Transverse colon (tissue), 4 donors: Measurements from ENCODE around the gene LARGE1. TPM values are rescaled to one million over a fixed set of nuclear protein-coding genes. Genes with fewer than 3 reads are reported as not detected.

Experiments used
- DNase-seq: peaks from one replicate; pipeline ENCODE4 v3.0.0-alpha.2; 2019
- H3K27ac ChIP-seq, 4 donors: fragments of 200-600 bp; sonication (generic); 2 replicates each; pipeline ENCODE4 v1.5.1; 2016 to 2018; ENCODE audit warnings: inconsistent platforms in 4 of 4
- H3K27me3 ChIP-seq: fragments of 200-600 bp; sonication (generic); 2 replicates; pipeline ENCODE4 v1.5.1; 2017; ENCODE audit warnings: inconsistent platforms
- H3K36me3 ChIP-seq, 4 donors: fragments of 200-600 bp; sonication (generic); 2 replicates each; pipeline ENCODE4 v1.5.1; 2017 to 2019; ENCODE audit warnings: inconsistent platforms in 4 of 4
- H3K4me1 ChIP-seq, 4 donors: fragments of 200-600 bp; sonication (generic); 2 replicates each; pipeline ENCODE4 v1.5.1; 2017 to 2020; ENCODE audit warnings: inconsistent platforms in 4 of 4
- H3K4me3 ChIP-seq, 4 donors: fragments of 200-600 bp; sonication (generic); 1 replicate in 1 of 4; 2 replicates in 3 of 4; pipeline versions ENCODE4 v1.5.1 to v1.6.1; 2017 to 2019; ENCODE audit warnings: inconsistent platforms in 4 of 4
- H3K9me3 ChIP-seq, 2 donors: fragments of 200-600 bp; sonication (generic); 2 replicates each; pipeline ENCODE4 v1.5.1; 2017 to 2019; ENCODE audit warnings: inconsistent platforms in 2 of 2
- EP300 ChIP-seq: sonication (generic); formaldehyde crosslinking; IDR thresholded peaks from one replicate; pipeline ENCODE4 v1.6.1; 2017; ENCODE audit warnings: antibody characterized with exemption, low read depth
- POLR2A ChIP-seq: fragments of 450-650 bp; IDR thresholded peaks from one replicate; pipeline ENCODE4 v1.6.1; 2016; ENCODE audit warnings: antibody characterized with exemption, mild to moderate bottlenecking, moderate library complexity
- POLR2AphosphoS5 ChIP-seq, 3 donors: sonication (generic); formaldehyde crosslinking; IDR thresholded peaks; one replicate each; pipeline ENCODE4 v1.6.1; 2016; ENCODE audit warnings: antibody characterized with exemption in 3 of 3
- WGBS, 2 donors: methylation state at CpG; one replicate each; pipeline ENCODE4 v1.1.5; 2018; ENCODE audit warnings: low coverage in 1 of 2; 5-methylcytosine and 5-hydroxymethylcytosine counted together
- in situ Hi-C, 4 donors: fragments of 200-750 bp; cut with MboI; loops; one replicate each; pipeline versions ENCODE4 v1.15.0 to v1.15.1; 2017; ENCODE audit warnings: low sequenced_read_pairs in 3 of 4, low pct_ligation_motif_present in 1 of 4, low pct_unique_long_range_greater_than_20kb in 1 of 4
- intact Hi-C: fragments of 100-400 bp; cut with DNase I; formaldehyde crosslinking; loops from one replicate; pipeline ENCODE4 v1.15.1; 2023; ENCODE audit warnings: low total_unique reads
- total RNA-seq, 4 donors: library from RNA; depleted of rRNA; stranded (reverse); fragments of >200 nt; gene quantifications; one replicate each; pipeline ENCODE4 v1.1.0, GENCODE V29; 2016
- TF ChIP-seq, protein P1 (sequence below), 5 experiments: fragments of 200-600 bp in 3 of 5; fragments of 450-650 bp in 2 of 5; sonication (generic) in 3 of 5; IDR thresholded peaks; 1 replicate in 2 of 5; 2 replicates in 3 of 5; pipeline ENCODE4 v1.5.1; 2016 to 2017; ENCODE audit warnings: antibody characterized with exemption in 5 of 5, inconsistent platforms in 3 of 5, mild to moderate bottlenecking in 2 of 5, moderate library complexity in 1 of 5

Gene LARGE1
- total RNA-seq, 4 donors from 2014 or later: 46.5 to 304 (median 80.5) TPM

DNA sequence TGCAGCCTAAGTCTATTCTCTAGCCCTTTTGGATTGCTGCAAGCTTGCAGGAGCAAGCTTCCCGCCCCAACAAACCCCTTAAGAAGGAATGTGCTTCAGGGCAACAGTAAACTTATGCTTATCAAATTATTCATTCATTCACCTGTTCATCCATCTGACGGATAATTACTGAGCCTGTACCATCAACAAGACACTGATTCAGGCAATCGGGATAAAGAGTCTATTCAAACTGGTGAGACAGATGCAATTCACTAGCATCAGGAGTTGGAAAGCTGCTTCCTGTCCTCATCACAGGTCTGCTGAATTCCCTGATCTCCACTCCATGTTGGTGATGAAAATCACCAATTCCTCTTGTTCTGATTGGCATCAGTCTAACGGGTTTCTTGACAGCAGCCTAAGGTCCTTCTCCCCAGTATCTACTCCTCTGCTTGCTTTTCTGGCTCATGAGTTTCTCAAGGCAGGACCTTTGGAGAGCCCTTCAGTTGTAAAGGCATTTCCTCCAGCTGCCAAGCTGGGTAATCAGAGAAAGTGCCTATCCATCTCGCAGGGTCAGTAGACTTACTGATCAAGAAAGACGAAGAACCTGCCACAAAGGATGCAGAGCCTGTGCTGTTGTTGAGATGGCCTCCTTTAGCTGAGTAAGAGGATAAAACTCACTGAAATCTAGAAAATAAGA lies 433.1 kb downstream of the LARGE1 start:
- no peak overlapping the region for H3K27ac ChIP-seq
- 83 to 90% methylated on average over 2 to 6 of the region's 6 CpGs for WGBS, 2 donors
- H3K27me3 ChIP-seq: no peaks in the 10 kb centered on the region
- no peak overlapping the region for H3K4me3 ChIP-seq
- H3K36me3 ChIP-seq: no peaks in the 10 kb centered on the region
- H3K9me3 ChIP-seq: no peaks in the 10 kb centered on the region
- no peaks in the 10 kb centered on the region for H3K4me1 ChIP-seq
- TF ChIP-seq POLR2A: no peak
- TF ChIP-seq, protein P1, sequence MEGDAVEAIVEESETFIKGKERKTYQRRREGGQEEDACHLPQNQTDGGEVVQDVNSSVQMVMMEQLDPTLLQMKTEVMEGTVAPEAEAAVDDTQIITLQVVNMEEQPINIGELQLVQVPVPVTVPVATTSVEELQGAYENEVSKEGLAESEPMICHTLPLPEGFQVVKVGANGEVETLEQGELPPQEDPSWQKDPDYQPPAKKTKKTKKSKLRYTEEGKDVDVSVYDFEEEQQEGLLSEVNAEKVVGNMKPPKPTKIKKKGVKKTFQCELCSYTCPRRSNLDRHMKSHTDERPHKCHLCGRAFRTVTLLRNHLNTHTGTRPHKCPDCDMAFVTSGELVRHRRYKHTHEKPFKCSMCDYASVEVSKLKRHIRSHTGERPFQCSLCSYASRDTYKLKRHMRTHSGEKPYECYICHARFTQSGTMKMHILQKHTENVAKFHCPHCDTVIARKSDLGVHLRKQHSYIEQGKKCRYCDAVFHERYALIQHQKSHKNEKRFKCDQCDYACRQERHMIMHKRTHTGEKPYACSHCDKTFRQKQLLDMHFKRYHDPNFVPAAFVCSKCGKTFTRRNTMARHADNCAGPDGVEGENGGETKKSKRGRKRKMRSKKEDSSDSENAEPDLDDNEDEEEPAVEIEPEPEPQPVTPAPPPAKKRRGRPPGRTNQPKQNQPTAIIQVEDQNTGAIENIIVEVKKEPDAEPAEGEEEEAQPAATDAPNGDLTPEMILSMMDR (IDR thresholded peaks at IDR 0.05): no peak
- no peak for TF ChIP-seq EP300
- TF ChIP-seq POLR2AphosphoS5 (IDR thresholded peaks at IDR 0.05): no peak
- intact Hi-C loops: no loop called here
- in situ Hi-C loops: no loop called here
- DNase-seq: no peak

DNA sequence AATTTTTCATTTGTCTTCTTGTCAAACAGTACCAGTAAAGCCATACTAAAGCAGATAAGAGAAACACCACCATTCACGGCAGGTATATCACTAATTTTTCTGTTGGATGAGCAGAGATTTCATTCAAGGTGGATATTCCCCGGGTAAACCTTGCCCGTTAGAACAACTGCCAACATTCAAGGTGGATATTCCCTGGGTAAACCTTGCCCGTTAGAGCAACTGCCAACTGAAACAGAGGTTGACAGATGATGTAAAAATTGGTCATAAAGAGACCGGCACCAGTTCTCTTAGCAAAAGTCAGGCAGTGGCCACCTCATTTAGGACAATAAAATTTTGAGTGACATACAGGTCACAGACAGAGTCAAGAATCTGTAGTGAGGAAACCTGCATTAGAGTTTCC lies 438.7 kb downstream of the LARGE1 start:
- Histone ChIP-seq H3K36me3 (no peaks in the 10 kb centered on the region), H3K9me3 (no peaks in the 10 kb centered on the region), H3K27ac (no peak overlapping the region), H3K4me3 (no peak overlapping the region), H3K4me1 (no peaks in the 10 kb centered on the region), H3K27me3 (no peaks in the 10 kb centered on the region)
- WGBS, 2 donors: 43 to 57% methylated on average over 5 of the region's 5 CpGs
- in situ Hi-C loops (no loop called here), intact Hi-C loops (no loop called here)
- no peak for DNase-seq
- TF ChIP-seq EP300 (no peak), POLR2A (no peak), POLR2AphosphoS5 (IDR thresholded peaks at IDR 0.05) (no peak)
- TF ChIP-seq, protein P1 (IDR thresholded peaks at IDR 0.05): no peak

DNA sequence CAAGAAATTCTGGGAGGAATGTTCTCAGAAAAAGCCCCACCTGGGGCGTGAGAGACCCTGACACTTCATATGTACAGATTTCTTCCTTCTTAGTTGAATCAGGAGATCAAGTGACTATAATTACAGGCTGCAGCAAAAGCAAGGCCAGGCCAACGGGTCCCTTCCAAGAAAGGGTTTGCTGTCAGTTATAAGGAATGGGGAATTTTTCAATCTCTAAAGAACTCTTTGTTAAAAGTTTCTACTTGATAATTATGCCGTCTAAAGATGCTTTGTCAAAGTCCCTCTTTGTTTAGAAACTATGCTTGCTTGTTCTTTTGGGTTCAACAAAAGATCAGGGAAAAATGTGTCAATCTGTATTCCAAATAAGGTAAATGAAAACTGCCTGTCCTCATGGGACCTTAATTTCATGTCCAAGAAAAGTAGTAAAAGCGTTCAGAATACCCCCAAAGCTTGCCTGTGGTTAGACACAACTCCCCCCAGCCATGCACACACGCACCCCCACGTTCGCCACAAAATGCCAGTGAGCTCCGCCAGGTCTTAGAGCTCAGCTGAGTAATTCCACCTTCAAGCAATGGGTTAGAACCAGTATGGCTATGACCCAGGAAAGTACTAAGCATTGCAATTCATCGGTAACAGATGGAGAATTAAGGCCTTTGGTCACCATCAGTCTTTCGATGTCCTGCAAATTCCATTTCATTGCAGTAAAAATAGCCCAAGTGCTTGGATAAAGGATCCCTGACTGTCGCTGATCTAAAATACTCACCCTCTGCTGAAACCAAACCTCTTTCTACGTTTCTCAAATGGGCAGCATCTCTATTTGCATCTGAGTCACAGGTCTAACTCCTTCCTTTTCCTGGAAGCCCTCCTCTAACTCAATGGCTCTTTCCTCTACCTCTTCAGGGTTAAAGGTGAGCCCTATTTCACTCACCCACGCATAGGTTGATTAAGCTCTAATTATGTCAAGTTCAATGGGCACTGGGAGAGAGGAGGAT lies 442.9 kb downstream of the LARGE1 start:
- intact Hi-C loops (no loop called here), in situ Hi-C loops (no loop called here)
- Histone ChIP-seq H3K36me3 (no peaks in the 10 kb centered on the region), H3K4me3 (no peak overlapping the region), H3K27ac (no peak overlapping the region), H3K9me3 (no peaks in the 10 kb centered on the region), H3K27me3 (no peaks in the 10 kb centered on the region), H3K4me1 (no peaks in the 10 kb centered on the region)
- no peak for DNase-seq
- WGBS, 2 donors: 84 to 85% methylated on average over 10 to 13 of the region's 13 CpGs
- TF ChIP-seq POLR2A (no peak), POLR2AphosphoS5 (IDR thresholded peaks at IDR 0.05) (no peak), EP300 (no peak)
- TF ChIP-seq, protein P1 (IDR thresholded peaks at IDR 0.05): no peak

DNA sequence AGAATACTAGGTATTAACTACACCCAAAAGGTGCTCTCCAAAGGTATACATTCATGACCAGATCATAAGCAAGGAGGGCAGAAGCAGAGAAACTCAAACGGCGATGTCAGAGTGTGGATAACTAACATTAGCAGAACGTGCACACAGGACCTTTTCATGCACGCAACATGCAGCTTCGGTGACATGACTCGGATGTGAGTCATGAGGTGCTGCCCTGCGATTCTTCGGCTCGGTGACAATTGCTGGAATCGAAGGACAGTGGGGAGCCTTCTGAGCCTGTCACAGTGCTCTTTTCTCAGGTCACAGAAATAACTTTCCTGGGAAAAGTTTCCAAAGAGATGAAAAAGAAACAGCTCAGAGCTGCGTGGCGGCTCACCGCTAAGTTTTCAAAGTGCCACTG lies 443.6 kb downstream of the LARGE1 start:
- DNase-seq: no peak
- H3K4me1 ChIP-seq: no peaks in the 10 kb centered on the region
- WGBS, 2 donors: 69 to 90% methylated on average over 3 to 13 of the region's 13 CpGs
- no peaks in the 10 kb centered on the region for H3K9me3 ChIP-seq
- no peak for TF ChIP-seq POLR2A
- no peak for TF ChIP-seq EP300
- TF ChIP-seq POLR2AphosphoS5 (IDR thresholded peaks at IDR 0.05): no peak
- TF ChIP-seq, protein P1 (IDR thresholded peaks at IDR 0.05): no peak
- no peaks in the 10 kb centered on the region for H3K27me3 ChIP-seq
- no peaks in the 10 kb centered on the region for H3K36me3 ChIP-seq
- H3K27ac ChIP-seq: no peak overlapping the region
- in situ Hi-C loops: no loop called here
- H3K4me3 ChIP-seq: no peak overlapping the region
- intact Hi-C loops: no loop called here
